ENCODE results near the gene EMC1. TPM values are rescaled to one million over a fixed set of nuclear protein-coding genes. Genes with fewer than 3 reads are reported as not detected.

The EMC1 gene
- polyA plus RNA-seq, 1 donor from 2014 or later: 75.3 TPM

DNA sequence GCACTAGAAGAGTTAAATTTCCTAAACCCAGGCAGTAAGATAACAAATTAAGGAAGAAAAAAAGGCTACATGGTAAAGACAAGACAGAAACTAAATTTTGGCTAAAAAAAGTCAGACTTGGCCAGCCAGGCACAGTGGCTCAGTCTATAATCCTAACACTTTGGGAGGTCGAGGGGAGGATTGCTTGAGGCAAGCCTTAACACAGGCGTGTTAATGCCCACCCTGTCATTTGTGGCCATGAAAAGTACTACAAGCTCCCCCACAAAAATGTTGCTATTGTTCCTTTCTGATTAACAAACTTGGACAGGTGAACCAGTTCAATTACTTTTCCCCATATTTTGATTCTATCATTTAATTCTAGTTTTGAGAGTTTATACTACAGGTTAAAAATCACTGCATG lies 73.5 kb downstream of the EMC1 start:
- Histone ChIP-seq H2AFZ (ENCODE audit: low read depth, low read length) (no peak overlapping the region), H3K9me2 (ENCODE audit: insufficient read depth, low read length) (no peaks in the 10 kb centered on the region), H3K36me3 (ENCODE audit: insufficient read depth, low read length) (peaks cover 16% of the 10 kb centered on the region), H3K79me2 (replicated peaks; ENCODE audit: insufficient read depth, low read length) (no peaks in the 10 kb centered on the region), H3K27ac (ENCODE audit: low read length) (no peak overlapping the region), H3K4me2 (ENCODE audit: low read length) (no peak overlapping the region), H4K20me1 (ENCODE audit: insufficient read depth) (no peaks in the 10 kb centered on the region), H3K4me3 (ENCODE audit: low read length) (no peak overlapping the region), H3K9ac (ENCODE audit: low read length) (no peak overlapping the region), H3K9me3 (ENCODE audit: low read length) (no peaks in the 10 kb centered on the region), H3K27me3 (ENCODE audit: insufficient read depth, low read depth, low read length) (no peaks in the 10 kb centered on the region), H3F3A (ENCODE audit: insufficient read depth, low read length, poor library complexity, severe bottlenecking) (no peaks in the 10 kb centered on the region)
- no peak for TF ChIP-seq MXI1 (conservative IDR thresholded peaks at IDR 0.05; ENCODE audit: poor library complexity, severe bottlenecking)
- no peak for TF ChIP-seq EP300 (conservative IDR thresholded peaks at IDR 0.05; ENCODE audit: poor library complexity, severe bottlenecking)
- no peak for TF ChIP-seq SMC3 (conservative IDR thresholded peaks at IDR 0.05; ENCODE audit: poor library complexity)
- TF ChIP-seq, protein P1, sequence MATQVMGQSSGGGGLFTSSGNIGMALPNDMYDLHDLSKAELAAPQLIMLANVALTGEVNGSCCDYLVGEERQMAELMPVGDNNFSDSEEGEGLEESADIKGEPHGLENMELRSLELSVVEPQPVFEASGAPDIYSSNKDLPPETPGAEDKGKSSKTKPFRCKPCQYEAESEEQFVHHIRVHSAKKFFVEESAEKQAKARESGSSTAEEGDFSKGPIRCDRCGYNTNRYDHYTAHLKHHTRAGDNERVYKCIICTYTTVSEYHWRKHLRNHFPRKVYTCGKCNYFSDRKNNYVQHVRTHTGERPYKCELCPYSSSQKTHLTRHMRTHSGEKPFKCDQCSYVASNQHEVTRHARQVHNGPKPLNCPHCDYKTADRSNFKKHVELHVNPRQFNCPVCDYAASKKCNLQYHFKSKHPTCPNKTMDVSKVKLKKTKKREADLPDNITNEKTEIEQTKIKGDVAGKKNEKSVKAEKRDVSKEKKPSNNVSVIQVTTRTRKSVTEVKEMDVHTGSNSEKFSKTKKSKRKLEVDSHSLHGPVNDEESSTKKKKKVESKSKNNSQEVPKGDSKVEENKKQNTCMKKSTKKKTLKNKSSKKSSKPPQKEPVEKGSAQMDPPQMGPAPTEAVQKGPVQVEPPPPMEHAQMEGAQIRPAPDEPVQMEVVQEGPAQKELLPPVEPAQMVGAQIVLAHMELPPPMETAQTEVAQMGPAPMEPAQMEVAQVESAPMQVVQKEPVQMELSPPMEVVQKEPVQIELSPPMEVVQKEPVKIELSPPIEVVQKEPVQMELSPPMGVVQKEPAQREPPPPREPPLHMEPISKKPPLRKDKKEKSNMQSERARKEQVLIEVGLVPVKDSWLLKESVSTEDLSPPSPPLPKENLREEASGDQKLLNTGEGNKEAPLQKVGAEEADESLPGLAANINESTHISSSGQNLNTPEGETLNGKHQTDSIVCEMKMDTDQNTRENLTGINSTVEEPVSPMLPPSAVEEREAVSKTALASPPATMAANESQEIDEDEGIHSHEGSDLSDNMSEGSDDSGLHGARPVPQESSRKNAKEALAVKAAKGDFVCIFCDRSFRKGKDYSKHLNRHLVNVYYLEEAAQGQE (IDR thresholded peaks at IDR 0.05; ENCODE audit: borderline replicate concordance): no peak
- TF ChIP-seq RAD21 (conservative IDR thresholded peaks at IDR 0.05): no peak
- TF ChIP-seq EZH2 (IDR thresholded peaks at IDR 0.05; ENCODE audit: borderline replicate concordance, insufficient read depth, low read length, poor library complexity, severe bottlenecking): no peak
- TF ChIP-seq, protein P2, sequence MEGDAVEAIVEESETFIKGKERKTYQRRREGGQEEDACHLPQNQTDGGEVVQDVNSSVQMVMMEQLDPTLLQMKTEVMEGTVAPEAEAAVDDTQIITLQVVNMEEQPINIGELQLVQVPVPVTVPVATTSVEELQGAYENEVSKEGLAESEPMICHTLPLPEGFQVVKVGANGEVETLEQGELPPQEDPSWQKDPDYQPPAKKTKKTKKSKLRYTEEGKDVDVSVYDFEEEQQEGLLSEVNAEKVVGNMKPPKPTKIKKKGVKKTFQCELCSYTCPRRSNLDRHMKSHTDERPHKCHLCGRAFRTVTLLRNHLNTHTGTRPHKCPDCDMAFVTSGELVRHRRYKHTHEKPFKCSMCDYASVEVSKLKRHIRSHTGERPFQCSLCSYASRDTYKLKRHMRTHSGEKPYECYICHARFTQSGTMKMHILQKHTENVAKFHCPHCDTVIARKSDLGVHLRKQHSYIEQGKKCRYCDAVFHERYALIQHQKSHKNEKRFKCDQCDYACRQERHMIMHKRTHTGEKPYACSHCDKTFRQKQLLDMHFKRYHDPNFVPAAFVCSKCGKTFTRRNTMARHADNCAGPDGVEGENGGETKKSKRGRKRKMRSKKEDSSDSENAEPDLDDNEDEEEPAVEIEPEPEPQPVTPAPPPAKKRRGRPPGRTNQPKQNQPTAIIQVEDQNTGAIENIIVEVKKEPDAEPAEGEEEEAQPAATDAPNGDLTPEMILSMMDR (IDR thresholded peaks at IDR 0.05; ENCODE audit: poor library complexity, severe bottlenecking): no peak
- no peak for TF ChIP-seq TAF1 (IDR thresholded peaks at IDR 0.05; ENCODE audit: low read depth)
- no peak for TF ChIP-seq POLR2AphosphoS5 (IDR thresholded peaks at IDR 0.05)

DNA sequence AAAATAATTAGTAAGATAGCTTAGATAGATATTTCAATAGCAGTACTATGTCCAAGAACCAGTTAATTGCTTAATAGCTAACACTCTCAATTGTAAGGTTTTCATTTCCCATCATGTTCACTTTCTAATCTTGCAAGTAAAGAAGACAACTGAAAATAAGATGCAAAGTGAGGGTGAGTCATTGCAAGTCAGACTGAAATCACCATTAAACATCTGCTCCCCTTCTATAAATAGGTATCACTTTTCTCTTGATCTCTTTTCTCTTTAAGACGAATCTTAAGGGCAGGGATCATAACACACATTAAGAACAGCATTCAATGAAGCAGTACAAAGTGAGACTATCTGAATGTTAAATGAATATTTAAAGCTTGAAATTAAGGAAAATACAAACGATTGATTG lies 81.7 kb downstream of the EMC1 start:
- Histone ChIP-seq H3K27me3 (ENCODE audit: insufficient read depth, low read depth, low read length) (no peaks in the 10 kb centered on the region), H3K9ac (ENCODE audit: low read length) (no peak overlapping the region), H3K9me2 (ENCODE audit: insufficient read depth, low read length) (no peaks in the 10 kb centered on the region), H4K20me1 (ENCODE audit: insufficient read depth) (no peaks in the 10 kb centered on the region), H3K36me3 (ENCODE audit: insufficient read depth, low read length) (peaks cover 13% of the 10 kb centered on the region), H3K27ac (ENCODE audit: low read length) (no peak overlapping the region), H3K4me3 (ENCODE audit: low read length) (no peak overlapping the region), H3K9me3 (ENCODE audit: low read length) (no peaks in the 10 kb centered on the region), H3F3A (ENCODE audit: insufficient read depth, low read length, poor library complexity, severe bottlenecking) (no peaks in the 10 kb centered on the region), H2AFZ (ENCODE audit: low read depth, low read length) (no peak overlapping the region), H3K4me2 (ENCODE audit: low read length) (no peak overlapping the region), H3K79me2 (replicated peaks; ENCODE audit: insufficient read depth, low read length) (no peaks in the 10 kb centered on the region)
- TF ChIP-seq, protein P2 (IDR thresholded peaks at IDR 0.05; ENCODE audit: poor library complexity, severe bottlenecking): no peak
- TF ChIP-seq, protein P1 (IDR thresholded peaks at IDR 0.05; ENCODE audit: borderline replicate concordance): no peak
- TF ChIP-seq POLR2AphosphoS5 (IDR thresholded peaks at IDR 0.05): no peak
- no peak for TF ChIP-seq RAD21 (conservative IDR thresholded peaks at IDR 0.05)
- TF ChIP-seq EP300 (conservative IDR thresholded peaks at IDR 0.05; ENCODE audit: poor library complexity, severe bottlenecking): no peak
- TF ChIP-seq SMC3 (conservative IDR thresholded peaks at IDR 0.05; ENCODE audit: poor library complexity): no peak
- no peak for TF ChIP-seq EZH2 (IDR thresholded peaks at IDR 0.05; ENCODE audit: borderline replicate concordance, insufficient read depth, low read length, poor library complexity, severe bottlenecking)
- no peak for TF ChIP-seq TAF1 (IDR thresholded peaks at IDR 0.05; ENCODE audit: low read depth)
- TF ChIP-seq MXI1 (conservative IDR thresholded peaks at IDR 0.05; ENCODE audit: poor library complexity, severe bottlenecking): no peak

Data from neural cell (in vitro differentiated cells).